Thyroid gland (tissue), 4 donors: Measurements from ENCODE around the gene NKD1.
A peak's percentile ranks its signal among the peaks of the same experiment; 100 is the strongest.

Experiments
- CTCF ChIP-seq, 6 experiments: fragments of 200-600 bp in 3 of 6; fragments of 450-650 bp in 3 of 6; sonication (generic) in 3 of 6; IDR thresholded peaks; one replicate each; pipeline ENCODE4 v1.5.1; 2016 to 2019; ENCODE audit warnings: antibody characterized with exemption in 6 of 6, mild to moderate bottlenecking in 2 of 6, inconsistent platforms in 1 of 6, moderate library complexity in 1 of 6
- POLR2A ChIP-seq, 2 donors: fragments of 450-650 bp; IDR thresholded peaks; one replicate each; pipeline ENCODE4 v1.6.1; 2017; ENCODE audit warnings: antibody characterized with exemption in 2 of 2, mild to moderate bottlenecking in 2 of 2, moderate library complexity in 1 of 2

DNA sequence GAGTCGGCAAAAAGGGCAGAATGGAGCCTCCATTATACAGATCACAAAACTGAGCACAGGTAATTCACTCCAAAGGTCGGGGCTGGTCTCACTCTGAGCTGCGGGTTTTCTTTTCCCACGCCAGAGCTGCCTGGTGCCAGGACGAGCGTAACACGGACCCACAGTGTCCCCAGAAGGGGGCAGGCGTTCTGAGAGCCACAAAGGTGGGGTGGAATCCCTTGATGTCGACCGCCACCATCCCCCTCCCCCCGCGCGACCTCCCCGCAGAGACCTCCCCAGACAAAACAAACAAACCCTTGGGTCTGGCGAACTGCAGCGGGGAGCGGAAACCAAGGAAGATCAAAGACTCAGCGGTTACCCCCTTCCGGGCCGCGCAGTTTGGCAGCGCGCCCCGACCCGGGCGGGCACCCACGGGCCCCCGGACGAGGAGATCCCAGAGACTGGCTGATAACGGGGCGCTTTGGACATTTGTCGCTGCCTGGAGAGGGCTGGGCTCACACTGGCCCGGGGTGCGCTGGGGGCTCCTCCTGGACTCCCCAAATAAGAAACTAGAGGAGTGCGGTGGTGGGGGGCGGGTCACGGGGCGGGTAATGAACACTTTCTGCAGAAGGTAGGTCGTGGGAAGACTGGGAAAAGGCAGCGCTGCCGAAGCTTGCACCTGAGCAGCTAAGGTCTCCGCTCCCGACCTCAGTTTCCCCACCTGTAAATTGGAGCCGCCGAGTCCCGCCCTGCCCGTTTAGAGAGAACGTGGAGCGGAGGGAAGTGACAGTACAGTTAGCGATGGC is 664 bp upstream of the NKD1 start:
- TF ChIP-seq CTCF (IDR thresholded peaks at IDR 0.05) = peak in 1 of 6 experiments; percentile 19
- no peak for TF ChIP-seq POLR2A (IDR thresholded peaks at IDR 0.05)
